SKM-1 (cell line): ENCODE results near the gene PPHLN1.
A peak's percentile ranks its signal among the peaks of the same experiment; 100 is the strongest.

Experiments
- DNase-seq: peaks from one replicate; lab custom pipeline; 2025; ENCODE audit not compliant: unreplicated experiment; lab: John Stamatoyannopoulos, UW

PPHLN1 gene

GRCh38 chr12:42325653-42326474 is at the start of gene PPHLN1, which contains the start of gene ZCRB1:
PPHLN1 (plus strand) TSS chr12:42326167; CDS start chr12:42335903, 9,736 bp downstream.
ZCRB1 (minus strand) TSS chr12:42326094; CDS start chr12:42324102, 1,992 bp downstream.
- peak; percentile 2 for DNase-seq

GRCh38 chr12:42277396-42278127 is 48.4 kb upstream of the PPHLN1 start:
- no peak for DNase-seq

- no peak for DNase-seq
Measured at GRCh38 chr12:42278128-42278510, 47.8 kb upstream of the PPHLN1 start.

- DNase-seq, result no peak
Measured at GRCh38 chr12:42281278-42281677, 44.7 kb upstream of the PPHLN1 start.

- DNase-seq, result no peak
Measured at GRCh38 chr12:42281844-42282243, 44.1 kb upstream of the PPHLN1 start.

- DNase-seq, result no peak
Measured at GRCh38 chr12:42282294-42282693, 43.7 kb upstream of the PPHLN1 start.

- no peak for DNase-seq
Measured at GRCh38 chr12:42283739-42284138, 42.2 kb upstream of the PPHLN1 start.

GRCh38 chr12:42284157-42284556 is 41.8 kb upstream of the PPHLN1 start:
- peak; percentile 11 for DNase-seq

GRCh38 chr12:42284876-42285275 is 41.1 kb upstream of the PPHLN1 start:
- DNase-seq, result no peak

GRCh38 chr12:42285431-42285830 is 40.5 kb upstream of the PPHLN1 start:
- DNase-seq, result no peak

- no peak for DNase-seq
Measured at GRCh38 chr12:42286741-42287140, 39.2 kb upstream of the PPHLN1 start.

GRCh38 chr12:42288544-42288943 is 37.4 kb upstream of the PPHLN1 start:
- no peak for DNase-seq

GRCh38 chr12:42291680-42292079 is 34.3 kb upstream of the PPHLN1 start:
- DNase-seq, result no peak

- DNase-seq, result no peak
Measured at GRCh38 chr12:42296503-42297109, 29.4 kb upstream of the PPHLN1 start.

- DNase-seq, result no peak
Measured at GRCh38 chr12:42298887-42299286, 27.1 kb upstream of the PPHLN1 start.

- no peak for DNase-seq
Measured at GRCh38 chr12:42299392-42300308, 26.3 kb upstream of the PPHLN1 start.

GRCh38 chr12:42306297-42306696 is 19.7 kb upstream of the PPHLN1 start:
- DNase-seq, result no peak

- DNase-seq, result no peak
Measured at GRCh38 chr12:42308390-42308789, 17.6 kb upstream of the PPHLN1 start.

- no peak for DNase-seq
Measured at GRCh38 chr12:42309996-42310395, 16.0 kb upstream of the PPHLN1 start.

- no peak for DNase-seq
Measured at GRCh38 chr12:42315108-42315507, 10.9 kb upstream of the PPHLN1 start.

GRCh38 chr12:42320796-42321195 is 5.2 kb upstream of the PPHLN1 start:
- no peak for DNase-seq
